Forelimb muscle (tissue), 1 donor: ENCODE results near the gene ITPK1. TPM values are rescaled to one million over a fixed set of nuclear protein-coding genes. Genes with fewer than 3 reads are reported as not detected.
"Not testable (repeated sequence)": the region's sequence is repeated elsewhere in the genome, so short reads cannot be mapped to it uniquely, and the experiment has no call there.

Source experiments
- DNase-seq: peaks from one replicate; pipeline ENCODE4 v3.0.0-alpha.2; 2013; ENCODE audit warnings: low read depth
- polyA plus RNA-seq: library from polyadenylated mRNA; unstranded; fragments of 120-200 nt; gene quantifications from one replicate; pipeline ENCODE4 v1.2.1, GENCODE V29; 2013; ENCODE audit not compliant: insufficient read length

ITPK1 gene
- polyA plus RNA-seq, 1 donor, result 14.5 TPM

GRCh38 chr14:93131257-93131820 lies 15.6 kb upstream of the ITPK1 start:
- not testable (repeated sequence) for DNase-seq

GRCh38 chr14:93128725-93129459 lies 13.2 kb upstream of the ITPK1 start:
- DNase-seq, result no peak

GRCh38 chr14:93126111-93126510 lies 10.4 kb upstream of the ITPK1 start:
- DNase-seq, result no peak

- no peak for DNase-seq
Observed at GRCh38 chr14:93122826-93123225, 7.1 kb upstream of the ITPK1 start.

- no peak for DNase-seq
Observed at GRCh38 chr14:93121030-93121834, 5.5 kb upstream of the ITPK1 start.

GRCh38 chr14:93120517-93120916 lies 4.8 kb upstream of the ITPK1 start:
- DNase-seq, result no peak

GRCh38 chr14:93116676-93117200 lies 1.0 kb upstream of the ITPK1 start:
- DNase-seq, result no peak

- peak; percentile 43 for DNase-seq
Observed at GRCh38 chr14:93115069-93115820, 480 bp downstream of the ITPK1 start.

GRCh38 chr14:93114713-93115068 lies 1.0 kb downstream of the ITPK1 start:
- no peak for DNase-seq

- no peak for DNase-seq
Observed at GRCh38 chr14:93114068-93114710, 1.5 kb downstream of the ITPK1 start.

- no peak for DNase-seq
Observed at GRCh38 chr14:93113678-93114067, 2.1 kb downstream of the ITPK1 start.

GRCh38 chr14:93112891-93113677 lies 2.6 kb downstream of the ITPK1 start:
- DNase-seq, result peak; percentile 55

- not testable (repeated sequence) for DNase-seq
Observed at GRCh38 chr14:93111541-93111940, 4.2 kb downstream of the ITPK1 start.

- no peak for DNase-seq
Observed at GRCh38 chr14:93110856-93111419, 4.8 kb downstream of the ITPK1 start.

- DNase-seq, result no peak
Observed at GRCh38 chr14:93109572-93110481, 5.9 kb downstream of the ITPK1 start.

- no peak for DNase-seq
Observed at GRCh38 chr14:93108105-93108504, 7.6 kb downstream of the ITPK1 start.

GRCh38 chr14:93107453-93107852 lies 8.3 kb downstream of the ITPK1 start:
- DNase-seq, result no peak

- DNase-seq, result no peak
Observed at GRCh38 chr14:93106541-93107156, 9.1 kb downstream of the ITPK1 start.

GRCh38 chr14:93105856-93106255 lies 9.9 kb downstream of the ITPK1 start:
- DNase-seq, result not testable (repeated sequence)
